Transverse colon (tissue), 4 donors: ENCODE results near the gene NLRP4.

Experiments
- EP300 ChIP-seq: sonication (generic); formaldehyde crosslinking; IDR thresholded peaks from one replicate; pipeline ENCODE4 v1.6.1; 2017; ENCODE audit warnings: antibody characterized with exemption, low read depth
- POLR2AphosphoS5 ChIP-seq, 3 donors: sonication (generic); formaldehyde crosslinking; IDR thresholded peaks; one replicate each; pipeline ENCODE4 v1.6.1; 2016; ENCODE audit warnings: antibody characterized with exemption in 3 of 3
- TF ChIP-seq, protein P1 (sequence below), 5 experiments: fragments of 200-600 bp in 3 of 5; fragments of 450-650 bp in 2 of 5; sonication (generic) in 3 of 5; IDR thresholded peaks; 1 replicate in 2 of 5; 2 replicates in 3 of 5; pipeline ENCODE4 v1.5.1; 2016 to 2017; ENCODE audit warnings: antibody characterized with exemption in 5 of 5, inconsistent platforms in 3 of 5, mild to moderate bottlenecking in 2 of 5, moderate library complexity in 1 of 5

DNA sequence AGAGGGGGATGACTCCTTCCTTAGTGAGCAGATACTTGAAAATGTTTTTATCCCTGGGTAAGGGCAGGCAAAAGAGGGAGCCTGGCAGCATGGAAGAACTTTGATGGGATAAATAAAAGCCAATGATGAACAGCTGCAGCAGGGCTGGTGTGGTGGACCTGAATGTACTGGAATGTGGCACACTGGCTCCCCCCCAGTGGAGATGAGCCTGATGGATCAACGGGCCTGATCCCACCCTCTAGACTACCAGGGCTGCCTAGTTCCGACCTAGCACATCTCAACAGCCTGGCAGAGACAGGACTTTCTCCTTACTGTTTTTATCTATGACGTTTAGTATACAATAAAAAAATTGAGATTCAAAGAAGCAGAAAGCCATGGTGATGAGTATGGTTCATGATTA, 25.0 kb upstream of the NLRP4 start:
- TF ChIP-seq EP300 (no peak), POLR2AphosphoS5 (IDR thresholded peaks at IDR 0.05) (no peak)
- TF ChIP-seq, protein P1, sequence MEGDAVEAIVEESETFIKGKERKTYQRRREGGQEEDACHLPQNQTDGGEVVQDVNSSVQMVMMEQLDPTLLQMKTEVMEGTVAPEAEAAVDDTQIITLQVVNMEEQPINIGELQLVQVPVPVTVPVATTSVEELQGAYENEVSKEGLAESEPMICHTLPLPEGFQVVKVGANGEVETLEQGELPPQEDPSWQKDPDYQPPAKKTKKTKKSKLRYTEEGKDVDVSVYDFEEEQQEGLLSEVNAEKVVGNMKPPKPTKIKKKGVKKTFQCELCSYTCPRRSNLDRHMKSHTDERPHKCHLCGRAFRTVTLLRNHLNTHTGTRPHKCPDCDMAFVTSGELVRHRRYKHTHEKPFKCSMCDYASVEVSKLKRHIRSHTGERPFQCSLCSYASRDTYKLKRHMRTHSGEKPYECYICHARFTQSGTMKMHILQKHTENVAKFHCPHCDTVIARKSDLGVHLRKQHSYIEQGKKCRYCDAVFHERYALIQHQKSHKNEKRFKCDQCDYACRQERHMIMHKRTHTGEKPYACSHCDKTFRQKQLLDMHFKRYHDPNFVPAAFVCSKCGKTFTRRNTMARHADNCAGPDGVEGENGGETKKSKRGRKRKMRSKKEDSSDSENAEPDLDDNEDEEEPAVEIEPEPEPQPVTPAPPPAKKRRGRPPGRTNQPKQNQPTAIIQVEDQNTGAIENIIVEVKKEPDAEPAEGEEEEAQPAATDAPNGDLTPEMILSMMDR (IDR thresholded peaks at IDR 0.05), result no peak
